GM23248 (cell line): ENCODE results near the gene SDHB. TPM values are rescaled to one million over a fixed set of nuclear protein-coding genes. Genes with fewer than 3 reads are reported as not detected.

Source experiments
- DNase-seq: peaks from one replicate; pipeline ENCODE4 v3.0.0-alpha.2; 2015
- H2AFZ ChIP-seq: fragments of 200-600 bp; sonication (generic); 2 replicates; pipeline ENCODE4 v1.6.1; 2016; ENCODE audit warnings: antibody characterized with exemption
- H3F3A ChIP-seq: fragments of 200-600 bp; sonication (generic); 2 replicates; pipeline ENCODE4 v1.6.1; 2016; ENCODE audit warnings: mild to moderate bottlenecking, antibody characterized with exemption, mixed run types; ENCODE audit not compliant: insufficient read depth
- H3K27ac ChIP-seq: fragments of 200-600 bp; sonication (generic); 2 replicates; pipeline ENCODE4 v1.5.1; 2016; ENCODE audit warnings: mild to moderate bottlenecking
- H3K27me3 ChIP-seq: fragments of 200-600 bp; sonication (generic); replicated peaks from 2 replicates; pipeline ENCODE4 v1.6.1; 2016; ENCODE audit warnings: mild to moderate bottlenecking; ENCODE audit not compliant: insufficient read depth
- H3K36me3 ChIP-seq: fragments of 200-600 bp; sonication (generic); 2 replicates; pipeline ENCODE4 v1.6.1; 2016; ENCODE audit warnings: low read depth, mild to moderate bottlenecking
- H3K4me1 ChIP-seq: fragments of 200-600 bp; sonication (generic); 2 replicates; pipeline ENCODE4 v1.6.1; 2016; ENCODE audit warnings: mild to moderate bottlenecking; ENCODE audit not compliant: insufficient read depth
- H3K4me2 ChIP-seq: fragments of 200-600 bp; sonication (generic); one replicate; pipeline ENCODE4 v1.6.1; 2016; ENCODE audit warnings: mild to moderate bottlenecking; ENCODE audit not compliant: unreplicated experiment
- H3K4me3 ChIP-seq: fragments of 200-600 bp; sonication (generic); 2 replicates; pipeline ENCODE4 v1.5.1; 2016; ENCODE audit warnings: mild to moderate bottlenecking
- H3K79me2 ChIP-seq: fragments of 200-600 bp; sonication (generic); 2 replicates; pipeline ENCODE4 v1.6.1; 2016; ENCODE audit warnings: mild to moderate bottlenecking; ENCODE audit not compliant: insufficient read depth
- H3K9ac ChIP-seq: fragments of 200-600 bp; sonication (generic); 2 replicates; pipeline ENCODE4 v1.6.1; 2016; ENCODE audit warnings: mild to moderate bottlenecking
- H3K9me2 ChIP-seq: fragments of 200-600 bp; sonication (generic); 2 replicates; pipeline ENCODE4 v1.6.1; 2016; ENCODE audit warnings: mixed run types, mild to moderate bottlenecking, moderate library complexity; ENCODE audit not compliant: insufficient read depth
- H3K9me3 ChIP-seq: fragments of 200-600 bp; sonication (generic); one replicate; pipeline ENCODE4 v1.6.1; 2017; ENCODE audit warnings: low read depth
- H4K20me1 ChIP-seq: fragments of 200-600 bp; sonication (generic); 2 replicates; pipeline ENCODE4 v1.6.0; 2016; ENCODE audit not compliant: insufficient read depth
- EZH2 ChIP-seq: fragments of 200-600 bp; sonication (generic); IDR thresholded peaks from 2 replicates; pipeline ENCODE4 v1.6.1; 2018; ENCODE audit warnings: antibody characterized with exemption, mild to moderate bottlenecking; ENCODE audit not compliant: insufficient read depth, poor library complexity, severe bottlenecking
- EZH2phosphoT487 ChIP-seq: fragments of 200-600 bp; sonication (generic); IDR thresholded peaks from 2 replicates; pipeline ENCODE4 v1.6.1; 2018; ENCODE audit warnings: antibody characterized with exemption, moderate library complexity, mild to moderate bottlenecking, low read depth; ENCODE audit not compliant: insufficient read depth
- WGBS, 2 experiments: methylation state at CpG; one replicate each; pipeline ENCODE4 v1.1.6; 2015 to 2017; ENCODE audit warnings: low lambda C conversion rate in 2 of 2, low coverage in 1 of 2; ENCODE audit errors: missing lambda C conversion rate in 2 of 2; 5-methylcytosine and 5-hydroxymethylcytosine counted together
- in situ Hi-C: fragments of 300-500 bp; cut with MboI; formaldehyde crosslinking; loops from 2 replicates; pipeline ENCODE4 v1.15.0; 2020
- polyA plus RNA-seq: library from polyadenylated mRNA; unstranded; fragments of >200 nt; fragmentation: Nextera tagmentation; extraction: Ambion mirVana; gene quantifications from 2 replicates; pipeline ENCODE4 v1.2.1, GENCODE V29; 2016
- total RNA-seq: library from RNA; depleted of rRNA; stranded (reverse); fragments of >200 nt; shearing (Covaris generic); gene quantifications from 2 replicates; pipeline ENCODE4 v1.2.3, GENCODE V29; 2014

SDHB gene
- total and polyA plus RNA-seq, 2 experiments from 2014 or later, result 84.1 to 124 TPM

- H4K20me1 ChIP-seq, result no peaks in the 10 kb centered on the region
- H3K79me2 ChIP-seq, result no peaks in the 10 kb centered on the region
- TF ChIP-seq EZH2, result no peak
- TF ChIP-seq EZH2phosphoT487, result no peak
- DNase-seq, result no peak
- no peak overlapping the region for H3K4me3 ChIP-seq
- no peak overlapping the region for H3K27ac ChIP-seq
- in situ Hi-C loops, result no loop called here
- H2AFZ ChIP-seq, result no peak overlapping the region
- no peak overlapping the region for H3K4me2 ChIP-seq
- H3F3A ChIP-seq, result peaks cover 27% of the 10 kb centered on the region
- 5% methylated on average over 1 of the region's 1 CpG for WGBS, 2 experiments
- peaks cover 29% of the 10 kb centered on the region; the same call in 1 of the 2 replicates for H3K36me3 ChIP-seq
- no peak overlapping the region for H3K9ac ChIP-seq
- no peaks in the 10 kb centered on the region for H3K9me3 ChIP-seq
- no peaks in the 10 kb centered on the region for H3K4me1 ChIP-seq
- H3K9me2 ChIP-seq, result no peaks in the 10 kb centered on the region
- H3K27me3 ChIP-seq, result no peaks in the 10 kb centered on the region
These were observed 35.0 kb downstream of the SDHB start for GRCh38 chr1:17018849-17019248.

GRCh38 chr1:17017435-17017834, 36.4 kb downstream of the SDHB start:
- no peak overlapping the region for H3K4me3 ChIP-seq
- H3K79me2 ChIP-seq, result no peaks in the 10 kb centered on the region
- no peaks in the 10 kb centered on the region for H4K20me1 ChIP-seq
- H3K27me3 ChIP-seq, result no peaks in the 10 kb centered on the region
- TF ChIP-seq EZH2, result no peak
- WGBS, 2 experiments, result 95 to 98% methylated on average over 7 of the region's 7 CpGs
- no peak overlapping the region for H3K27ac ChIP-seq
- H3K9ac ChIP-seq, result no peak overlapping the region
- no peaks in the 10 kb centered on the region for H3K9me3 ChIP-seq
- peaks cover 9% of the 10 kb centered on the region for H3K4me1 ChIP-seq
- no peak for DNase-seq
- no peak overlapping the region for H3K4me2 ChIP-seq
- in situ Hi-C loops, result no loop called here
- H3F3A ChIP-seq, result peaks cover 27% of the 10 kb centered on the region
- peaks cover 17% of the 10 kb centered on the region; the same call in 1 of the 2 replicates for H3K36me3 ChIP-seq
- no peak overlapping the region for H2AFZ ChIP-seq
- H3K9me2 ChIP-seq, result no peaks in the 10 kb centered on the region

- in situ Hi-C loops, result no loop called here
- H3K27me3 ChIP-seq, result no peaks in the 10 kb centered on the region
- H3K4me1 ChIP-seq, result peaks cover 14% of the 10 kb centered on the region
- H3K9ac ChIP-seq, result no peak overlapping the region
- H3K36me3 ChIP-seq, result peaks cover 17% of the 10 kb centered on the region; the same call in 1 of the 2 replicates
- H4K20me1 ChIP-seq, result no peaks in the 10 kb centered on the region
- H3K9me2 ChIP-seq, result no peaks in the 10 kb centered on the region
- H2AFZ ChIP-seq, result no peak overlapping the region
- peaks cover 2% of the 10 kb centered on the region; the same call in 1 of the 2 replicates for H3K79me2 ChIP-seq
- no peak overlapping the region for H3K4me3 ChIP-seq
- H3K9me3 ChIP-seq, result no peaks in the 10 kb centered on the region
- no peak overlapping the region for H3K4me2 ChIP-seq
- H3F3A ChIP-seq, result peaks cover 27% of the 10 kb centered on the region
- no peak for TF ChIP-seq EZH2phosphoT487
- no peak for TF ChIP-seq EZH2
- WGBS, 2 experiments, result 44 to 48% methylated on average over 5 of the region's 5 CpGs
- DNase-seq, result peak; percentile 74
- no peak overlapping the region for H3K27ac ChIP-seq
These were observed 37.5 kb downstream of the SDHB start for GRCh38 chr1:17016317-17016661.

- H2AFZ ChIP-seq, result no peak overlapping the region
- H3K27ac ChIP-seq, result no peak overlapping the region
- no peak for TF ChIP-seq EZH2
- no peak for TF ChIP-seq EZH2phosphoT487
- H3K27me3 ChIP-seq, result no peaks in the 10 kb centered on the region
- no peak overlapping the region for H3K9ac ChIP-seq
- H3K79me2 ChIP-seq, result peaks cover 7% of the 10 kb centered on the region; the same call in 1 of the 2 replicates
- H3K4me3 ChIP-seq, result no peak overlapping the region
- no peaks in the 10 kb centered on the region for H3K9me2 ChIP-seq
- no peak overlapping the region for H3K4me2 ChIP-seq
- peaks cover 6% of the 10 kb centered on the region; the same call in 1 of the 2 replicates for H3K36me3 ChIP-seq
- in situ Hi-C loops, result no loop called here
- no peak for DNase-seq
- WGBS, 2 experiments, result 77 to 79% methylated on average over 10 of the region's 10 CpGs
- no peaks in the 10 kb centered on the region for H3K9me3 ChIP-seq
- peaks cover 24% of the 10 kb centered on the region for H3F3A ChIP-seq
- H4K20me1 ChIP-seq, result no peaks in the 10 kb centered on the region
- peaks cover 23% of the 10 kb centered on the region for H3K4me1 ChIP-seq
These were observed 38.9 kb downstream of the SDHB start for GRCh38 chr1:17014671-17015567.
